Sigmoid colon (tissue), 7 donors: Measurements from ENCODE around the gene PSMC6. TPM values are rescaled to one million over a fixed set of nuclear protein-coding genes. Genes with fewer than 3 reads are reported as not detected.

Experiments used
- DNase-seq: peaks from one replicate; pipeline ENCODE4 v3.0.0-alpha.2; 2019
- H3K27ac ChIP-seq, 4 donors: fragments of 200-600 bp; sonication (generic); one replicate each; pipeline ENCODE4 v1.5.1; 2016 to 2019; ENCODE audit warnings: mild to moderate bottlenecking in 1 of 4
- H3K27me3 ChIP-seq, 3 donors: fragments of 200-600 bp; sonication (generic); one replicate each; pipeline ENCODE4 v1.5.1; 2019; ENCODE audit warnings: mild to moderate bottlenecking in 1 of 3
- H3K36me3 ChIP-seq, 4 donors: fragments of 200-600 bp; sonication (generic); one replicate each; pipeline ENCODE4 v1.5.1; 2016 to 2019
- H3K4me1 ChIP-seq, 4 donors: fragments of 200-600 bp; sonication (generic); one replicate each; pipeline ENCODE4 v1.5.1; 2017 to 2019
- H3K4me3 ChIP-seq, 4 donors: fragments of 200-600 bp; sonication (generic); one replicate each; pipeline ENCODE4 v1.5.1; 2017 to 2019; ENCODE audit warnings: mild to moderate bottlenecking in 2 of 4, moderate library complexity in 1 of 4
- H3K9me3 ChIP-seq, 4 donors: fragments of 200-600 bp in 3 of 4; sonication (generic) in 3 of 4; one replicate each; pipeline versions ENCODE4 v1.5.1 to v1.6.1; 2013 to 2019
- EP300 ChIP-seq, 4 donors: sonication (generic); formaldehyde crosslinking; IDR thresholded peaks; one replicate each; pipeline ENCODE4 v1.6.1; 2017; ENCODE audit warnings: antibody characterized with exemption in 4 of 4
- POLR2A ChIP-seq, 2 donors: fragments of 450-650 bp; IDR thresholded peaks; one replicate each; pipeline ENCODE4 v1.6.1; 2016; ENCODE audit warnings: antibody characterized with exemption in 2 of 2, mild to moderate bottlenecking in 2 of 2, moderate library complexity in 2 of 2
- POLR2AphosphoS5 ChIP-seq, 4 donors: sonication (generic); formaldehyde crosslinking; IDR thresholded peaks; one replicate each; pipeline ENCODE4 v1.6.1; 2017; ENCODE audit warnings: antibody characterized with exemption in 4 of 4
- WGBS, 2 donors: extraction: QIAGEN DNeasy Blood & Tissue Kit; methylation state at CpG; one replicate each; pipeline ENCODE4 v1.1.7; 2013; 5-methylcytosine and 5-hydroxymethylcytosine counted together
- intact Hi-C: fragments of 100-400 bp; cut with DNase I; formaldehyde crosslinking; loops from one replicate; pipeline ENCODE4 v1.15.1; 2023
- polyA plus RNA-seq, 3 donors: library from polyadenylated mRNA; stranded (reverse); fragments of 200-250 nt; gene quantifications; one replicate each; pipeline ENCODE4 v1.2.3, GENCODE V29; 2013
- total RNA-seq, 4 donors: library from RNA; depleted of rRNA; stranded (reverse); fragments of >200 nt; gene quantifications; one replicate each; pipeline ENCODE4 v1.1.0, GENCODE V29; 2016
- TF ChIP-seq, protein P1 (sequence below), 4 experiments: fragments of 450-650 bp in 3 of 4; fragments of 200-600 bp in 1 of 4; IDR thresholded peaks; one replicate each; pipeline ENCODE4 v1.5.1; 2016 to 2019; ENCODE audit warnings: antibody characterized with exemption in 4 of 4, mild to moderate bottlenecking in 3 of 4, moderate library complexity in 2 of 4
- donor health status: healthy with polysubstance abuse.
- donor health status: Bipolar disorder and iron deficiency.
- donor health status: healthy.

Gene PSMC6
- total and polyA plus RNA-seq, 7 donors = 60.7 to 94.2 (median 81.0) TPM

DNA sequence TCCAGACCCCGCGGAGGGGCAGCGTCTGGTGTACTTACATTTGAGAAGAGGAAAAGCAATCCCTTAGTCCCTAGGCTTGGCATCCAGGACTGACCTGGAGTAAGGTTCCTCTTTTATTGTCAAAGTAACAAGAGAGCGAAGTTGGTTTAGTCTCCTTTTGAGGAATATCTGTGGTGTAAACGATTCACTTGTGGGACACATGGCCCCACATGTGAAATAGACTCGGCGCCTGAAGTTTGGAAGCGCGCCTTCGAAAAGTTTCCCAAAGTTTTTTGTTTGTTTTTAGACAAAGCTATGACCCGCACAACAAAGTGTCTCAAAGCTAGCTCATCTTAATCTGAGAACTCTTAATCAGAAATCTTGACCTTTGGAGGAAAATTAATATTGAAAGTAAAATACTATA lies 23.7 kb downstream of the PSMC6 start:
- H3K36me3 ChIP-seq = peaks cover 1 to 30% (median 8%) of the 10 kb centered on the region in 4 donors
- TF ChIP-seq POLR2A (IDR thresholded peaks at IDR 0.05) (no peak), EP300 (IDR thresholded peaks at IDR 0.05) (no peak)
- H3K9me3 ChIP-seq = no peaks in the 10 kb centered on the region
- 1 to 2% methylated on average over 11 of the region's 11 CpGs for WGBS, 2 donors
- intact Hi-C loops = loop anchor here (5.0 kb wide), 1 partner anchor 62 kb away; the partner anchor contains the start of gene GNPNAT1
- H3K27ac ChIP-seq = peak overlapping the region; percentile 86 to 94 (median 88)
- DNase-seq = no peak
- H3K4me3 ChIP-seq = peak overlapping the region; percentile 71 to 97 (median 78)
- H3K4me1 ChIP-seq = peaks cover 0 to 11% (median 8%) of the 10 kb centered on the region in 4 donors
- H3K27me3 ChIP-seq = no peaks in the 10 kb centered on the region

DNA sequence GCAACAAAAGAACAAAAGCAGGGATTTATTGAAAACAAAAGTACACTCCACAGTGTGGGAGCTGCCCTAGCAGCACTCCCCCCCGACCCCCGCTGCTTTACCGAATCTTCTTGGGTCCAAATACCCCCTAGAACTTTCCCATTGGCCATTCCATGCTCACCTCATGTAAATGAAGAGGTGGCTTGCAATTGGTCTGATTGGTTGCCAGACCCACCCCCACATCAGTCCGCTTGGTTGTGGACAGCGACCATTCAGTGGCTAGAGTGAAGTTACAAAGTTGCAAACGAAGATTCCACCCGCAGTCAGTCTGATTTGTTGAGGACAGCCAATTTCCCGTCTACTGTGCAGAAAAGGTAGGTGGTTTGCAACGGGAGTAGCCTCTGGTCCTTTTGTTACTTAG lies 26.8 kb downstream of the PSMC6 start:
- Histone ChIP-seq H3K4me1 (peaks cover 0 to 11% (median 8%) of the 10 kb centered on the region in 4 donors), H3K9me3 (no peaks in the 10 kb centered on the region), H3K27ac (no peak overlapping the region), H3K36me3 (peaks cover 0 to under 1% (median 0%) of the 10 kb centered on the region in 4 donors), H3K4me3 (no peak overlapping the region), H3K27me3 (no peaks in the 10 kb centered on the region)
- no peak for DNase-seq
- intact Hi-C loops = loop anchor here (5.0 kb wide), 1 partner anchor 58 kb away; the partner anchor contains the start of gene GNPNAT1
- WGBS, 2 donors = 97 to 98% methylated on average over 9 of the region's 9 CpGs
- TF ChIP-seq EP300 (IDR thresholded peaks at IDR 0.05) (no peak), POLR2AphosphoS5 (IDR thresholded peaks at IDR 0.05) (no peak), POLR2A (IDR thresholded peaks at IDR 0.05) (no peak)
- TF ChIP-seq, protein P1, sequence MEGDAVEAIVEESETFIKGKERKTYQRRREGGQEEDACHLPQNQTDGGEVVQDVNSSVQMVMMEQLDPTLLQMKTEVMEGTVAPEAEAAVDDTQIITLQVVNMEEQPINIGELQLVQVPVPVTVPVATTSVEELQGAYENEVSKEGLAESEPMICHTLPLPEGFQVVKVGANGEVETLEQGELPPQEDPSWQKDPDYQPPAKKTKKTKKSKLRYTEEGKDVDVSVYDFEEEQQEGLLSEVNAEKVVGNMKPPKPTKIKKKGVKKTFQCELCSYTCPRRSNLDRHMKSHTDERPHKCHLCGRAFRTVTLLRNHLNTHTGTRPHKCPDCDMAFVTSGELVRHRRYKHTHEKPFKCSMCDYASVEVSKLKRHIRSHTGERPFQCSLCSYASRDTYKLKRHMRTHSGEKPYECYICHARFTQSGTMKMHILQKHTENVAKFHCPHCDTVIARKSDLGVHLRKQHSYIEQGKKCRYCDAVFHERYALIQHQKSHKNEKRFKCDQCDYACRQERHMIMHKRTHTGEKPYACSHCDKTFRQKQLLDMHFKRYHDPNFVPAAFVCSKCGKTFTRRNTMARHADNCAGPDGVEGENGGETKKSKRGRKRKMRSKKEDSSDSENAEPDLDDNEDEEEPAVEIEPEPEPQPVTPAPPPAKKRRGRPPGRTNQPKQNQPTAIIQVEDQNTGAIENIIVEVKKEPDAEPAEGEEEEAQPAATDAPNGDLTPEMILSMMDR (IDR thresholded peaks at IDR 0.05) = no peak

DNA sequence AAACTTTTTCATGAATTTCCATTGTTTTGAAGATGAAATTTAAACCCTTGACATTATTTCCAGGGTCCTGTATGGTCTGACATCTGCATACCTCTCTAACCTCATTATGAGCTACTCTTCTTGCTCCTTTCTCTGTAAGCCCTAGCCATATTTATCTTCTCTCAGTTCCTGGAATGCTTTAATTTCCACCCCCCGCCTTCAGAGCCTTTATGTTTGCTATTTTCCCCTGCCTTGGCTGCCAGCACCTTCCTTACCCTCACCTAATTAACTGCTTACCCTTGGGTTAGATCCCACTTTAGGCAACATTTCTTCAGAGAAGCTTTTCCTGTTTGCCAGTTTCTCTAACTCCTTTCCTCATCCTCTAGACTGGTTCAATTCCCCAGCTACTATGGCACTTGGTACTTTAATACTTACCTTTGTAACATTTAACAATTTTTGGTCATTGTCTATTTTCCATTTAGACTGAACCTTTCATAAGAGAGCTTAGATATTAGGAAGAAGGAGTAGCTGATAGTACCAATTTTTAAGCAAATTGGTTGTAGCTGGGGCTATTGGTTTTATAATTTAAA lies 29.0 kb downstream of the PSMC6 start:
- Histone ChIP-seq H3K27ac (no peak overlapping the region), H3K36me3 (no peaks in the 10 kb centered on the region), H3K27me3 (no peaks in the 10 kb centered on the region), H3K4me3 (no peak overlapping the region), H3K4me1 (peaks cover 0 to 6% (median 5%) of the 10 kb centered on the region in 4 donors), H3K9me3 (no peaks in the 10 kb centered on the region)
- TF ChIP-seq EP300 (IDR thresholded peaks at IDR 0.05) (no peak), POLR2A (IDR thresholded peaks at IDR 0.05) (no peak), POLR2AphosphoS5 (IDR thresholded peaks at IDR 0.05) (no peak)
- TF ChIP-seq, protein P1 (IDR thresholded peaks at IDR 0.05) = no peak
- DNase-seq = no peak
- intact Hi-C loops = no loop called here
- WGBS, 2 donors = 47 to 58% methylated on average over 1 of the region's 1 CpG

DNA sequence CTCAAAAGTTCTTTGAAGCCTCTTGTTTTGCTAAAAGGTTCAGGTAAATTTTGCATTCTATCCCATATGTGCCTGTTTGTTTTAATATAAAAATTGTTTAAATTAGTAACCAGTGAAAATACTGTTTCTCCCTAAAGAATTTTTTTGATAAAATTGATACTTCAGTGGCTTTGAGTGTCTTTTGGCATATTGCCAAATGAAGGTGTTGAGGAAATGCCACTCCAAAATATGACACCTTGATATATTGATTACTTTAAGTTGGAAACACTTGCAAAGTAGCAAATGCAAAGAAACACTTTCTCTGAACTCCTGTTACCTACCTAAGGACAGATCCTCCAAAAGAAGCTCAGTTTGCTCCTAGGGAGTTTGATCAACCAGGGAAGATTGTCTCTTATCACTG lies 31.4 kb downstream of the PSMC6 start:
- DNase-seq = no peak
- TF ChIP-seq POLR2AphosphoS5 (IDR thresholded peaks at IDR 0.05) (no peak), POLR2A (IDR thresholded peaks at IDR 0.05) (no peak), EP300 (IDR thresholded peaks at IDR 0.05) (no peak)
- TF ChIP-seq, protein P1 (IDR thresholded peaks at IDR 0.05) = no peak
- H3K9me3 ChIP-seq = no peaks in the 10 kb centered on the region
- no peak overlapping the region for H3K27ac ChIP-seq
- H3K4me3 ChIP-seq = no peak overlapping the region
- no peaks in the 10 kb centered on the region for H3K4me1 ChIP-seq
- intact Hi-C loops = no loop called here
- H3K36me3 ChIP-seq = no peaks in the 10 kb centered on the region
- H3K27me3 ChIP-seq = no peaks in the 10 kb centered on the region

DNA sequence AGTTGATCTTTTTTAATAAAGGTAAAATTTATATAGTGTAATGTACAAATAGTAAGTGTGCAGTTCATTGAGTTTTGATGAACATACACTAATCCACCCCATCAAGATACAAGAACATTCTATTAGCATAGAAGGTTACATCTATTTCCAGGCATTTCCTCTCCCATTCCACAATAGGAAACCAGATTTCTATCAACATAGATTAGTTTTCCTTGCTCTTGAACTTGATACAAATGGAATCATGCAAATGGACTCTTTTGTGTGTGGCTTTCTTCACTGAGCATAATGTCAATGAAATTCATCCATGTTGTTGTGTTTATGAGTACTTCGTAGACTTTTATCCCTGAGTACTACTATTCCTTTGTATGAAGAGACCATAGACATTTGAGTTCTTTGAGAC lies 33.8 kb downstream of the PSMC6 start:
- no peak for DNase-seq
- no peaks in the 10 kb centered on the region for H3K27me3 ChIP-seq
- 91 to 97% methylated on average over 1 of the region's 1 CpG for WGBS, 2 donors
- H3K36me3 ChIP-seq = peaks cover 0 to 5% (median 0%) of the 10 kb centered on the region in 4 donors
- TF ChIP-seq POLR2A (IDR thresholded peaks at IDR 0.05) (no peak), EP300 (IDR thresholded peaks at IDR 0.05) (no peak), POLR2AphosphoS5 (IDR thresholded peaks at IDR 0.05) (no peak)
- TF ChIP-seq, protein P1 (IDR thresholded peaks at IDR 0.05) = no peak
- H3K27ac ChIP-seq = no peak overlapping the region
- no peaks in the 10 kb centered on the region for H3K9me3 ChIP-seq
- no peak overlapping the region for H3K4me3 ChIP-seq
- intact Hi-C loops = no loop called here
- H3K4me1 ChIP-seq = no peaks in the 10 kb centered on the region
